HG03045 (cell line): ENCODE data around the gene ATXN2.

Experiments used
- ATAC-seq: cut with Tn5 transposase; IDR thresholded peaks from one replicate; pipeline ENCODE4 v1.9.1; 2021; ENCODE audit warnings: mild to moderate bottlenecking, moderate library complexity; ENCODE audit not compliant: unreplicated experiment

Gene ATXN2

DNA sequence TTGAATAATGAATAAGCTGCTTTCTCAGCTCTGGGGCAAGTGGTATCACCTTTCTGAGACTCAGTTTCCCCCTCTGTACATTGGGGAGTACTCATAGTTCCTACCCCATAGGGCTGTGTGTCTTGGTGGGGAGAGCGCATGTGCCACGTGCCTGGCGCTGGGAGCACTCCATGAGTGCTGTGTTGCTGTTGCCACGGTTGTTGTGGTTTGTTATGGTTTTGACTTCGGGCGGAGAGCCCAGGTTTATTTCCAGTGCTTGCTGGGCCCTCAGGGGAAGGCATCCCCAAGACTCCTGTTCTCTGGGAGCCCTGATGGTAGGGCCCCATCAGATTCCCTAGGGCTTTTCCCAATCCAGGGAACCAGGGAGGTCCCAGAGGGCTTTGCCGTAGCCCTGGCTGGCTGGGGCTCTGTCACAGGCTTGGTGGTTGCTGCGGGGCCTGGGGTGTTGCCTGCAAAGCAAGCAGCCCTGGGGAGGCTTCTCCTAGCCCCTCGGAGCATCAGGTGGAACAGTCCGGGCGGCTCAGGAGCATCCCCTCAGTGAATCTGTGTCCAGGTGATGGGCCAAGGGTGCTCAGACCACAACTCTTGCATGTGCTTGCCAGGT, 174.8 kb downstream of the ATXN2 start:
- ATAC-seq = no peak

- no peak for ATAC-seq
Observed at GRCh38 chr12:111420494-111420893, 178.6 kb downstream of the ATXN2 start.

DNA sequence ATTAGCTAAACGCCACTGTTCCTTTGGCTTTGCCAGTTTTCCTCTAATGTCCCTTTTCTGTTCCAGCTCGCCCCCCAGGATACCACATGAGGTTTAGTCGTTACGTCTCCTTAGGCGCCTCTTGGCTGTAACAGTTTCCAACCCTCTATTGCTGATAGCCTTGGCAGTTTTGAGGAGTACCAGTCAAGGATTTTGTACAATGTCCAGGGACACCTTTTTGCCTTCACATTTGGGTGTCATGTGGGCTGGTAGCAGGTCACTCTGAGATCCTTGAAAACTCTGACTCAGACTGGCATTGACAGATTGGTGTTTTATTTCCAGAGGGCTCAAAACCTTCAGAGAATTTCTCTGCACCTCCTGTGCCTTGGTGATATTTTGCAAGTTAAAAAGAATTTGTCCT, 179.3 kb downstream of the ATXN2 start:
- no peak for ATAC-seq

- no peak for ATAC-seq
Observed at GRCh38 chr12:111418594-111418880, 180.6 kb downstream of the ATXN2 start.

DNA sequence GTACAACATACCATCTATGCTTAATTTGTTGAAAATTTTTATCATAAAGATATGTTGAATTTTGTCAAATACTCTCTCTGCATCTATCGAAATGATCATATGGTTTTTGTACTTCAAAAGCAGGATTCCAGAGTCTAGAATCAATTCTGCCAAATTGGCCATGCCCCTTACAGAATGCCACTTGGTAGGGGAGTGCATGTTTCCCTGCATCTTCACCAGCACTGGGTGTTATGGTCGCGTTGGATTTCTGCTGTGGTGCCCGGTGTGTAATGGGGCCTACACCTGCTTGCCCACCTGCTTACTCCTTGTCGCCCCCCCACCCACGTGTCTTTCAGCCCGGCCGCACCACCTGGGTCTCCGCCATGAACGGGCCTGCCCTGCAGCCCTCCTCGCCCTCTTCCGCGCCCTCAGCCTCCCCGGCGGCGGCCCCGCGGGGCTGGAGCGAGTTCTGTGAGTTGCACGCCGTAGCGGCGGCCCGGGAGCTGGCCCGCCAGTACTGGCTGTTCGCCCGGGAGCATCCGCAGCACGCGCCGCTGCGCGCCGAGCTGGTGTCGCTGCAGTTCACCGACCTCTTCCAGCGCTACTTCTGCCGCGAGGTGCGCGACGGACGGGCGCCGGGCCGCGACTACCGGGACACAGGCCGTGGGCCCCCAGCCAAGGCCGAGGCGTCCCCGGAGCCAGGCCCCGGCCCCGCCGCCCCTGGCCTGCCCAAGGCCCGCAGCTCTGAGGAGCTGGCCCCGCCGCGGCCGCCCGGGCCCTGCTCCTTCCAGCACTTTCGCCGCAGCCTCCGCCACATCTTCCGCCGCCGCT, 181.1 kb downstream of the ATXN2 start:
- no peak for ATAC-seq

GRCh38 chr12:111417290-111417689, 181.8 kb downstream of the ATXN2 start:
- ATAC-seq = no peak

GRCh38 chr12:111414711-111415252, 184.3 kb downstream of the ATXN2 start:
- ATAC-seq = no peak

DNA sequence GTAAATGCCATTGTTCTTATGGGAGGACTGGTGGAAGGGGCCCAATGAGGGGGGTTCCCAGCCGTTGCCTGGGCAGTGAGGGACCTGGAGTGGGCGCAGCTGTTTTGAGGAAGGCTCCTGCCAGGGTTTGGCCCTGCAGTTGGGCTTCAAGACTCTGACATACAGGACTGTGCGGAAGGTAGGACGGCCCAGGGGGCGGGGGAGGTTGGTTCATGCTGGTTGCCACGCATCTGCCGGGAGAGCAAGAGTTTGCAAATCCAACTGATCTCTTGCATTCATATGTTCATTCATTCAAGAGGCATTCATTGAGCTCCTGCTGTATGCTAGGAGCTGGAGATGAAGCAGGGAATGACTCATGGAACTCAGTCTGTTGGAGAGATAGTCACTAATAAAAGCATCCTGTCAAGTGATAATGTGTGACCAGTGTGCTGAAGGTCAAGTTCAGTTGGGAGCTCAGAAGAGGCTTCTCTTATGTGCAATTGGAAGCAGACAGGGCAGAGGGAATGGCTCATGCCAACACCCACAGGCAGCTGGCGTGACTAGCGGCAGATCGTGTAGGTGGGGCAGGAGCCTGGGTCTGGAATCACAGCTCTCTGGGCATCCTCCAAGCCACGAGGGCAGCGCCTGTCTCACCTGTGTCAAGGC, 185.6 kb downstream of the ATXN2 start:
- ATAC-seq = no peak

DNA sequence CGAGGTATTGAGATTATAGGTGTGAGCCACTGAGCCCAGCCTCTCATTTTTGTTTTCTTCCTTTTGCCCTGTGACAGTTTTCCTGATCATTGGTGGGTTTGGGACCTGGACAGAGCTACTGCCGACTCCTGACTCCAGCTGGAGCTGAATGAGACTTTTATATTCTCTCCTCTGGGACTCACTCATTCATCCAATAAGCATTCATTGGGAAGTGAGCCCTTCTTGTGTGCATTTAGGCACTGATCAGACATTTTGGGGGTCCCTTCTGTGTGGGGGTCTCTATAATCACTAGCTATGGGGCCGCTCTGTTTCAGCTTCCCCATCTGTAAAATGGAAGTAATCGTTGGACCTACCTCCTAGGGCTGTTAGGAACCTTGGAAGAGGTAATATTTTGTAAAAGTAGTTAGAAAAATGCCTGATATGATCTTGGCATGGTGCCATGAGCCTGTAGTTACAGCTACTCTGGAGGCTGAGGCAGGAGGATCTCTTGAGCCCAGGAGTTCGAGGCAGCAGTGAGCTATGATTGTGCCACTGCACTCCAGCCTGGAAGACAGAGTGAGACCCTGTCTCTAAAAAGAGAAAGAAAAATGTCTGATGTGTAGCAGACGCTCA, 186.2 kb downstream of the ATXN2 start:
- ATAC-seq = no peak

GRCh38 chr12:111412007-111412829, 186.9 kb downstream of the ATXN2 start:
- ATAC-seq = no peak

- ATAC-seq = no peak
Observed at GRCh38 chr12:111411185-111411764, 187.8 kb downstream of the ATXN2 start.

DNA sequence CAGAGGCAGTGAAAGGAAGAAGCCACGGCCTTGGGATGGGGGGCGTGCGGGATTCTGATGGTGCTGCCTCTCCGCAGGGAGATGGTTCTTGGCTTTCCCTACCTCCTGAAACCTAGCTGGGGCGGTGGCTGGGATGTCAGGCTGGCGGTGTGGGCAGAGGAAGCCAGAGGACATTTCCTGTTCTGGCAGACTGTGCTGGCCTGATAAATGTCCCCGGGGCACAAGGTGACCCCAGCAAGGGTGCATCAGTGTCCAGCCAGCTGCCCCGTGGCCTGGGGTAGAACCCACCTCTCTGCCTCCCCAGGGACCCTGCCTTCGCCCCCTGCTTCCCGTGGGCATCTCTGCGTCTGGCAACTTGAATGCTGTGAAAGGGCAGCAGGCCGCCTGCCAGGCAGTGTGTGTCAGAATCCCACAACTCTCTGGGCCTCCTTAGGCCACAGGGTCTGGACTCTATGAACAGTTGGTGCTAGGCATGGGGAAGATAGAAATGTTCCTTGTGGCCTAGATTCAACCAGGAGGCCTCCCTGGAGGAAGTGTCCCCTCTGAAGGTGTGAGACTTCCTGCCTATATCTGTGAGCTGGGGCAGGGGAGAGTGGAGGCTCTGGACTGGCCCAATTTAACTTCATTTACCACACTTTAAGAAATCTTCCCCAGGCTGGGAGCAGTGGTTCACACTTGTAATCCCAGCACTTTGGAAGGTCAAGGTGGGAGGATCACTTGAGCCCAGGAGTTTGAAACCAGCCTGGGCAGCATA, 188.5 kb downstream of the ATXN2 start:
- ATAC-seq = no peak

- ATAC-seq = no peak
Observed at GRCh38 chr12:111409780-111410430, 189.2 kb downstream of the ATXN2 start.

DNA sequence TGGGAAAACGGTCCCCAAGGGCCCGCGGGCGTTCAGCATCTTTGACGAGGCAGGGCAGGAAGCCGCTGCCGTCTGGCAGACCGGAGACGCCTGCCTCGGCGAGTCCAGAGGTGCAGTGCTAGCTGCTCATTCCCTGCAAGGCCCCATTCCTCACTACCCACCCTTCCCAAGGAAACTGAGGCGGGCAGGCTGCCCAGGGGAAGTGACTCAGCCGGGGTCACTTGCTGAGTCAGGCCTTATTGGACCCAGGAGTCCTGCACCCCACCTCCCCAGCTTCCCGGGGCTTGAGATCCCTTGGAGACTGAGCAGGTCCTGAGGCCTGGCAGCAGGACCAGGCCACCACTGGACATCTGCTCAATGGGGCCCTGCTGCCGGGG, 189.7 kb downstream of the ATXN2 start:
- ATAC-seq = no peak

- no peak for ATAC-seq
Observed at GRCh38 chr12:111408686-111409402, 190.3 kb downstream of the ATXN2 start.

GRCh38 chr12:111408116-111408440, 191.0 kb downstream of the ATXN2 start:
- no peak for ATAC-seq

DNA sequence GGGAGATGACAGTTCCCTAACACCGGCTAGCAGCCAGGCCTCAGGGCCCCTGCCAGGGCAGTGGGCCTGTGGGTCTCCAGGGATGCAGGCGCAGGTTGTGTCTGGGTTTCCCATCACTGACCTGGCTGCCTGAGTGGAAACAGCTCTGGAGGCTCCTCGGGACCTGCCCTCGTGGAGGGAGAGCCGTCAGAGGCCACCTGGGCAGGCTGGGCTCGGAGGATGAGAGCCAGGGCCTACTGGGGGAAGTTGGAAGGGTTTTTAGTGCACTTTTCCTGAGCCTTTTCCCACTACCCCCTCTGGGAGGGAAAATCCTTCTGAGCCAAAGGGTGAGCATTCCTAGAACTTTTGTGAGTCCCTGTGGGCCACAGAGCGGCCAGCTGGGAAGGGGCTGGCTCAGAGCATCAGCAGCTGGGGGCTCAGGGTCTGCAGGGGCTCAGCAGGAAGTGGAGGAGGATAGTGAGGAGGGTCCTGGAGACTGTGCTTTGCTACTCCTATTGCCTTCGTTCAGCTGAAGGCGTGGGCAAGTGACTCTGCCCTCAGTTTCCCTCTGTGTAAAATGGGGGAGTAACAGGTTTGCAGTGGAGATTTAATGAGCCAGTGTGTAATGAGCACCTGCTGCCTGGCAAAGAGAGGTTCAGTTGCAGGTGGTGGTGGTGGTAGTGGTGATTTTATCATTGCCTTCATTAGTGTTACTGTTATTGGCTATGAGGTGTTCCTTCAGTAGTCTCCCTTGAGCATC, 191.6 kb downstream of the ATXN2 start:
- no peak for ATAC-seq
